Left lung (tissue), 10 donors: ENCODE results near the gene NEURL2. TPM values are rescaled to one million over a fixed set of nuclear protein-coding genes. Genes with fewer than 3 reads are reported as not detected.
"Not testable (repeated sequence)": the region's sequence is repeated elsewhere in the genome, so short reads cannot be mapped to it uniquely, and the experiment has no call there.

Experiments used
- ATAC-seq: fragments of 200-7000 bp; cut with Tn5 transposase; one replicate; pipeline ENCODE4 v1.9.1; 2020; ENCODE audit warnings: moderate library complexity
- DNase-seq, 4 donors: peaks; one replicate each; pipeline ENCODE4 v3.0.0-alpha.2; 2013 to 2020
- H3K27ac ChIP-seq, 2 donors: fragments of 200-600 bp; sonication (generic) in 1 of 2; one replicate each; pipeline versions ENCODE4 v1.5.0 to v1.8.0; 2020 to 2021
- H3K27me3 ChIP-seq, 2 donors: fragments of 200-600 bp; sonication (generic) in 1 of 2; one replicate each; pipeline versions ENCODE4 v1.5.0 to v1.8.0; 2020 to 2021
- H3K36me3 ChIP-seq, 2 donors: fragments of 200-600 bp; sonication (generic) in 1 of 2; one replicate each; pipeline versions ENCODE4 v1.5.0 to v1.8.0; 2020 to 2021
- H3K4me1 ChIP-seq, 2 donors: fragments of 200-600 bp; one replicate each; pipeline ENCODE4 v1.8.0; 2021
- H3K4me3 ChIP-seq, 2 donors: fragments of 200-600 bp; sonication (generic) in 1 of 2; one replicate each; pipeline versions ENCODE4 v1.5.0 to v1.8.0; 2020 to 2021; ENCODE audit warnings: mild to moderate bottlenecking in 1 of 2
- H3K9me3 ChIP-seq, 2 donors: fragments of 200-600 bp; sonication (generic) in 1 of 2; one replicate each; pipeline versions ENCODE4 v1.5.0 to v1.8.0; 2020 to 2021
- CTCF ChIP-seq, 2 donors: fragments of 200-600 bp; sonication (generic) in 1 of 2; IDR thresholded peaks; one replicate each; pipeline versions ENCODE4 v1.5.0 to v1.8.0; 2021; ENCODE audit warnings: antibody characterized with exemption in 2 of 2
- intact Hi-C, 2 donors: fragments of 100-400 bp; cut with DNase I; formaldehyde crosslinking; loops; one replicate each; pipeline versions ENCODE4 v1.11.2 to v1.14.2; 2022
- polyA plus RNA-seq, 6 donors: library from polyadenylated mRNA; unstranded; fragments of 120-200 nt; gene quantifications; one replicate each; pipeline ENCODE4 v1.2.1, GENCODE V29; 2013; ENCODE audit not compliant: insufficient read length in 6 of 6
- total RNA-seq, 2 donors: library from RNA; stranded (reverse); fragmentation: NEBNext Ultra II Directional; extraction: Animal tissue kit (Norgen Biotek cat#: 25700); gene quantifications; one replicate each; pipeline ENCODE4 v1.2.1, GENCODE V29; 2021
- donor health status: DM: no; HTN: yes; CAD: no.
- donor health status: DM: no; HTN: no; CAD: no.

NEURL2 gene
- total and polyA plus RNA-seq, 8 donors, result 3.4 to 5.6 (median 4.3) TPM

DNA sequence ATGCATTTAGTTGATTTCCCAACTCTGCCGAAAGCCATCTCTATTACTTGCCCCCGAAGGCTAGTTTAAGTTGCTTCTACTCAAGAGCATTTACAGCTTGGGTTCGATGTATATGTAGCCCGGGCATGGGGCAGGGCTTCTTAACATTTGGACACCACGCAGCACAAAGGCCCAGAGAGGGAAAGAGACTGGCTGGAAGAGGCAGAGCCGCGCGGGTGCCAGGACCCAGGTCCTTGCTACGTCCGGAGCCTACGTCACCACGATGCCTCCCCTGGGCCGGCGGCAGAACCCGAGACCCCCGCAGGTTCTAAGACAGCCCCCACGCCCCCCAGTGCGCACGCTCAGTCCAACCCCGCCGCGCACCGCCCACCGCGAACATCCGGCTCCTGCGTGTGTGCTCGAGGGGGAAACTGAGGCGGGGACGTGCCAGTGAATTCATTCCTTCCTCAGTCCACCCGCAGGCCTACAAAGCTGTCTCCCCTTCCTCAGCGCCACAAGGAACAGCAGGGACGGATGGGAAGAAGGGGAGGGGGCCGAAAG, 43.1 kb upstream of the NEURL2 start:
- H3K27ac ChIP-seq, result peak overlapping the region; percentile 100
- no peaks in the 10 kb centered on the region for H3K9me3 ChIP-seq
- ATAC-seq (peak; percentile 27), DNase-seq (peak in 3 of 4 donors; percentile 73 to 90 (median 76))
- peaks cover 0 to 24% of the 10 kb centered on the region in 2 donors for H3K36me3 ChIP-seq
- intact Hi-C loops, result no loop called here
- no peaks in the 10 kb centered on the region for H3K27me3 ChIP-seq
- TF ChIP-seq CTCF (IDR thresholded peaks at IDR 0.05), result no peak
- H3K4me1 ChIP-seq, result peaks cover 5 to 32% of the 10 kb centered on the region in 2 donors
- H3K4me3 ChIP-seq, result peak overlapping the region; percentile 95 to 99

GRCh38 chr20:45933266-45934045, 42.4 kb upstream of the NEURL2 start:
- H3K36me3 ChIP-seq, result peaks cover 0 to 17% of the 10 kb centered on the region in 2 donors
- TF ChIP-seq CTCF (IDR thresholded peaks at IDR 0.05), result peak; percentile 16 to 17
- ATAC-seq (peak; percentile 54), DNase-seq (peak; percentile 38 to 85 (median 74))
- H3K9me3 ChIP-seq, result no peaks in the 10 kb centered on the region
- peak overlapping the region; percentile 95 to 99 for H3K4me3 ChIP-seq
- intact Hi-C loops, result no loop called here
- peaks cover 5 to 32% of the 10 kb centered on the region in 2 donors for H3K4me1 ChIP-seq
- no peaks in the 10 kb centered on the region for H3K27me3 ChIP-seq
- peak overlapping the region; percentile 100 for H3K27ac ChIP-seq

GRCh38 chr20:45931680-45932079, 40.7 kb upstream of the NEURL2 start:
- DNase-seq, ATAC-seq, H3K9me3 ChIP-seq, intact Hi-C loops, H3K27me3 ChIP-seq, H3K27ac ChIP-seq, H3K4me3 ChIP-seq, H3K36me3 ChIP-seq: not testable (repeated sequence)
- H3K4me1 ChIP-seq, result peaks cover 5 to 25% of the 10 kb centered on the region in 2 donors

GRCh38 chr20:45927071-45927878, 36.3 kb upstream of the NEURL2 start:
- intact Hi-C loops, result no loop called here
- Histone ChIP-seq H3K36me3 (no peaks in the 10 kb centered on the region), H3K27ac (no peak overlapping the region), H3K9me3 (no peaks in the 10 kb centered on the region), H3K4me1 (peaks cover 5 to 15% of the 10 kb centered on the region in 2 donors), H3K4me3 (no peak overlapping the region), H3K27me3 (no peaks in the 10 kb centered on the region)
- no peak for ATAC-seq
- no peak for TF ChIP-seq CTCF (IDR thresholded peaks at IDR 0.05)
- no peak for DNase-seq

- no peak for ATAC-seq
These were observed 35.7 kb upstream of the NEURL2 start for GRCh38 chr20:45926731-45927070.

More at GRCh38 chr20:45926731-45927070, 35.7 kb upstream of the NEURL2 start:
- H3K27me3 ChIP-seq, result no peaks in the 10 kb centered on the region
- H3K9me3 ChIP-seq, result no peaks in the 10 kb centered on the region
- no peaks in the 10 kb centered on the region for H3K36me3 ChIP-seq
- H3K4me3 ChIP-seq, result no peak overlapping the region
- TF ChIP-seq CTCF (IDR thresholded peaks at IDR 0.05), result no peak
- peaks cover 5 to 21% of the 10 kb centered on the region in 2 donors for H3K4me1 ChIP-seq
- DNase-seq, result no peak
- intact Hi-C loops, result no loop called here
- H3K27ac ChIP-seq, result no peak overlapping the region
